Dedifferentiated amniotic fluid mesenchymal stem cell (primary cell): ENCODE results near the gene C12orf75.
"Not testable (repeated sequence)": the region's sequence is repeated elsewhere in the genome, so short reads cannot be mapped to it uniquely, and the experiment has no call there.

Experiments
- DNase-seq: peaks from one replicate; pipeline ENCODE4 v3.0.0-alpha.2; 2016; ENCODE audit errors: extremely low spot score

C12orf75 gene

DNA sequence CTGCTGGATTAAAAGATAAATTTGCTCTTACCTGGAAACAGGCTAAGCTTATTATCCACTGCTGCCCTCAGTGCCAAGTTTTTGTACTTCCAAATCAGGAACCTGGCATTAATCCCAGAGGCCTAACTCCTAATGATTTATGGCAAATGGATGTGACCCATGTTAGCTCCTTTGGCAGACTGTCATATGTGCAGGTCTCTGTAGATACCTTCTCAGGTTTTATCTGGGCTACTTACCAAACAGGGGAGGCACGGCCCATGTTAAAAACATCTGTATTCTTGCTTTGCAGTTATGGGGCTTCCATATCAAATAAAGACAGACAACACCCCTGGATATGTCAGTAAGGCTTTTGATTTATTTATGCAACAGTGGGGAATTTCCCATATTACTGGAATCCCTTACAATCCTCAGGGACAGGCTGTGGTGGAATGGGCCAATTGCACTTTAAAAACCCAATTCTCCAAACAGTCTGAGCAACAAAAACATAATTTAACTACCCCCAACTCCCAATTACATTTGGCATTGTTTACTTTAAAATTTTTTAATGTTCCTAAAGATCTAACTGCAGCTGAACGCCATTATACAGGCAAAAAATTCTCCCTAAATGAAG is 19.9 kb upstream of the C12orf75 start:
- not testable (repeated sequence) for DNase-seq

GRCh38 chr12:105311936-105312335 is 18.6 kb upstream of the C12orf75 start:
- not testable (repeated sequence) for DNase-seq

DNA sequence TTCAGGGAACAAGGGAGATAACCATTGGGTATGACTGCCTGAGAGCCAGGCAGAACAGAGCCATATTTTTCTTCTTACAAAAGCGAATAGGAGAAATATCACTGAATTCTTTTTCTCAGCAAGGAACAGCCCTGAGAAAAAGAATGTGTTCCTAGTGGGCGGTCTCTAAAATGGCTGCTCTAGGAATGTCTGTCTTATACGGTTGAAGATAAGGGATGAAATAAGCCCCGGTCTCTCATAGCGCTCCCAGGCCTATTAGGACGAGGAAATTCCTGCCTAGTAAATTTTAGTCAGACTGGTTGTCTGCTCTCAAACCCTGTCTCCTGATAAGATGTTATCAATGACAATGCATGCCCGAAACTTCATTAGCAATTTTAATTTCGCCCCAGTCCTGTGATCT is 16.7 kb upstream of the C12orf75 start:
- DNase-seq = not testable (repeated sequence)

DNA sequence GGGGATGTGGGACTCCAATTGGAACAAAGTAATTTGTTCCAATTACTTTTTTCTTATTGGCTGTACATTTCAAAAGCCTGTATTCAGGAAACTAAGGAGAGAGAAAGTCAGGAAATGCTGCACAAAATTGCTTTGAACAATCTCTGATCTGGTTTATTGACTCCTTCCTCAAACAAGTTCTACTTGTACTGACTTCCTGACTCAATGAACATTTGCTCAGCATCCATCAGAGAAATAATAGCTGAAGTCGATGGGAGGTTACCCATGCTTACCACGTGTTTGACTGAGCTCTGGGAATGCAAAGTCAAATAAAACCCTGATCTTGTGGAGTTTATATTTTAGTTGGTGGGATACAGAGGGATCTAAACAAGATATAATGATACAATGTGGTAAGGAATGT is 15.4 kb upstream of the C12orf75 start:
- no peak for DNase-seq

GRCh38 chr12:105315726-105316125 is 14.8 kb upstream of the C12orf75 start:
- no peak for DNase-seq

DNA sequence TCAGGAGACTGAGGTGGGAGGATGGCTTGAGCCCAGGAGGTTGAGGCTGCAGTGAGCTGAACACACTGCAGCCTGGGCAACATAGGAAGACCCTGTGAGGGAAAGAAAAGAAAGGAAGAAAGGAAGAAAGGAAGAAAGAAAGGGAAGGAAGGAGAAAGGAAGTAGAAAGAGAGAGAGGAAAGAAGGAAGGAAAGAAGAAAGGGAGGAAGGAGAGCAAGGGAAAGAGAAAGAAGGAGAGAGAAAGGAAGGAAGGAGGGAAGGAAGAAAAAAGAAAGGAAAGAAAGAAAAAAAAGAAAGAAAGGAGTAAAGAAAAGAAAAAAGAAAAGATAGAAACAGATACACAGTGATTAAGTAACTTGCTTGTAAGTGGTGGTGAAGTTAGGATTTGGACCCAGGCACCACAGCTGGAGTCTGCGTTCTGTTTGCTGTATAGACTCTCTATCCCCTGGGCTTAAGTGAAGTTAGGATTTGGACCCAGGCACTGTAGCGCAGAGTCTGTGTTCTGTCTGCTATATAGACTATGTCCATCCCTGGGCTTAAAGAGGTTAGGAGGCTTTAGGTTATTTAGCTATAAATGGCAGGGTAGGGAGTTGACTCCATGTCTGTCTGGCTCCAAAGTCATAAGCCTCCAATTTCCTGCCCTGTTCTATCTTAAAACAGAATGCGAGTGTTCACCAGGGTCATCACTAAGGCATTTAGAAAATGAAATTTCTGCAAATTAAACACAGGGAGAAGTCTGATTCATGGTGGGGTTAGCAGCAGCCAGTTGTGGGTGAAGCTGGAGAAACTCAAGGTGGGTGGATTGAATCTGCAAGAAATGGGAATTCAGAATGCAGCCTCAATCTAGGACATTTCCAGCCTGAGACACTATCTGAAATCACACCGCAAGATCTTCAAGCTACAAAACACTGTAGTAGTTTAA is 13.3 kb upstream of the C12orf75 start:
- DNase-seq = peak; percentile 58

DNA sequence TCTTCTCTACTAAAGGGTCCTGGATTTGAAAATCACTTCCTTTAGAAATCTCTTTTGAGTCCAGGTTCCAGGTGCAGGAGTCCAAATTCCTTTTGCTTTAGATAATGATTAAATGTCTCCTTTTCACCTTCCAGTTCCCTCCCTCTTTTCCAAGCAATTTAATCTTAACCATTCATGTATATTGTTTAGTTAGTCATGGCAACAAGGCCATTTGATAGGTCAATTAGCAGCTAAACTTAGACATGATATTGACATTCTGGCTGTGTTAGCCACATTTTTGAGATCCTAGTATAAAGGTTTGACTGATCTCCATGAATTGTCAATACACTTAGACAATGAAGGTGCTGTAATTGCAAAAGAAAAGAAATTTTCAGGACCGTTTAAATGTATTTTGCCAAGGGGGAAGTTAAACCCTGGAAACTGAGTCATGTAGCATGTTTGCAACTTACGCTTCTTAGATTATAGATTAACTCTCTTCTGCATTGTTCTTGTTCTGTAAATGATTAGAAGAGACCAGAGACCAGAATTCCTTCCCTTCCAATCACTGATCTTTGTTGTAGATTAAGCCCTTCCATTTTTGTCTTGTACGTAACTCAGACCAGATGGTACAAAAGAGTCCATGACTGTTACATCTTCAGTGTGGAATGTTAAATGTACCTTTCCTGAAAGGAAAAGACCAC is 12.4 kb upstream of the C12orf75 start:
- DNase-seq = no peak

DNA sequence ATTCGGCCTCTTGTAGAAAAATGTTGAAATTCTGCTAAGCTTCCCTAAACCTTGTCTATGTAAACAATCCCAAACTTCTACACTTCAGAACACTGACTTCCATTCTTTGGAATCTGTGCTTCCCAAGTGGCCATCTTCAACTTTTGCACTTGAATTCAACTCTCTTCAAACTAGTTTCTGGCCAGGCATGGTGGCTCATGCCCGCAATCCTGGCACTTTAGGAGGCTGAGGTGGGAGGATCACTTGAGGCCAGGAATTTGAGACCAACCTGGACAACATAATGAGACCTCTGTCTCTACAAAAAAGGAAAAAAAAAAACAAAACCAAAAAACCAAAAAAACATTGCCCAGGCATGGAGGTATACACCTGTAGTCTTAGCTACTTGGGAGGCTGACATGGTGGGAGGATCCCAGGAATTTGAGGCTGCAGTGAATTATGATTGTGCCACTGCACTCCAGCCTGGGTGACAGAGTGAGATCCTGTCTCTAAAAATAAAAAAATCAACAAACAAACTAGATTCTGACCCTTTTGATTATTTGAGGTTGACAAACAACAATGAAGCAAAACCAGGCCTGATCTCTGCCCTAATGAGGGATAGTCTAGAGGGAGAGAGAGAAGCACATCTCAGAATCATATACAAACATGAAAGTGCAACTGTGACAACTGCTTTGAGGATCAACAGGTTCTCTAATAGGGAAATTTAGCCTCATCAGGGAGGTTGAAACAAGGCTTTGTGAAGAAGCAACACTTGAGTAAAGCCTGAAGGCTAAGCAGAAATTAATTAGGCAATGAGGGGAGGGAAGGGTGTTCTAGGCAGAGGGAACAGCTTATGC is 11.6 kb upstream of the C12orf75 start:
- no peak for DNase-seq

DNA sequence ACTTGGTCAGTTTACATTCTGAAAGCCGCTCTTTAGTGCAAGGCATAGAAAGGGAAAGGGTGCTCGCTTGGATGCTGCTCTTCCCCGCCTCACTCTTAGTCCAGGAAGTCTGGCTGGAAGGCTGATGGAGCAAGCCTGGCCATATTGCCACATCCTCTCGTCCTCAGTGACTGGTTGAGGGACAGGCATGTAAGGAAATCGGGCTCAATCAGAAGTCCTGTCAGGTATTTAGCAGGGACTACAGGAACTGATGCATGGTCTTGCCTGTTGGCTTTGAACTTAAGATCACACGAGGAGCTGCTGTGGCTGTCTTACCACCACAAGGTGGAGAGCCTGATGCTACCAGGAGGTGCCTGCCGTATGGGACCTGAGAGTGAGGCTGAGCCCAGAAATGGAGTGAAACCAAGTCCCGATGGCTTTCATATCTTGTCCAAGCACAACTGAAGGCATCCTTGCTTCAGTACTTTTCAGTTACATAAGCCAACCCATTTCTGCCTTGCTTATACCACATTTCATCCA is 10.7 kb upstream of the C12orf75 start:
- DNase-seq = no peak

DNA sequence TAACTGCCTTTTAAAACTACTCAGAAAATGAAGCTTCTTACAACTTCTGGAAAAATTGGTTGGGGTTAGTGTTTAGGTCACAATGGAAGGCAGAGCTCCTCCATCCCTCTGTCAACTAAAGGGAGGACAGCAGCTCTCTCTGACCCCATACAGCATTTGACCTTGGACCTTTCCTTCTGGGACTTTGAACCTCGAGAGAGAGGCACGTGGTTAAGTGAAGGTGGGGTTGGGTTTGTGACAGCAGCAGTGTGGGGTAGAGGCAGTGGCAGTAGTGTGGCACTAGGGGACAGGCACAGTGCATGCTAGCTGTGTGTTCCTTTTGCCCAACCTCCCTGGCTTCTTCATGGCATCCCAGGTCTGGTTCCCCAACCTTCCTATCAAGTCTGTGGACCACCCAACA is 9.4 kb upstream of the C12orf75 start:
- DNase-seq = no peak

DNA sequence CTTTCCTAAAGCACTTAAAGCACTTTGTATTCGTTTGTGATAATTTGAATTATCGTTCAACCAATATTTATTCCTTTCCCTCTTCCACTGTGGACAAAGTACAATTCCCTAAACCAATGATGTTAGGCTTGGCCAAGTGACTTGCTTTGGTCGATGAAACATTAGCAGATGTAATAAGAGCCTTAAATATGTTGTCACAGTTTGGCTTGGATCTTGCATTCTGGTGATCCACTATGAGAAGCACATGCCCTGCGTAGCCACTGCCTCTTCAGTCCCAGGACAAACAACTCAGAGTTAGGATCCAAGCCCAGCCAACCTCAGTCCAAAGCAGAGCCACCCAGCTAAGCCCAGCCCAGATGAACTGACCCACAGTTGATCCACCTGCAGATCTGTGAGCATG is 8.4 kb upstream of the C12orf75 start:
- peak; percentile 84 for DNase-seq

GRCh38 chr12:105324704-105325103 is 5.8 kb upstream of the C12orf75 start:
- DNase-seq = no peak

DNA sequence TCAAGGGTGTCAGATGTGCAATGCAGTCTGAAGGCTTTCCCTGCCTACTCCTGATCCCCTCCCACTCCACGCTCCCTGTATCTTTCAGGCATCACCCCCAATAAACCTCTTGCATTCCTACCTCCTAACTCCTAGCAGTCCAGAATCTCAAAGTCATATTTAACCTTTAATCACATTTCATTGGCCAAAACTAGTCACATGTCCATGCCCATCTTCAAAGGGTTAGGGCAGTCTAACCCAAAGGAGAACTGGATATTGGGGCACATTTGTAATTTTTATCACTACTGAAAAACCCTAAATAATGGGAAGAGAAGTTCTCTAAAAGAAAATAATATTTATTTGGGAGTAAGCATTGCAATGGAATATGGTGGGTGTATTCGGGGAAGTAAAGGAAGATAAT is 5.4 kb upstream of the C12orf75 start:
- DNase-seq = no peak

DNA sequence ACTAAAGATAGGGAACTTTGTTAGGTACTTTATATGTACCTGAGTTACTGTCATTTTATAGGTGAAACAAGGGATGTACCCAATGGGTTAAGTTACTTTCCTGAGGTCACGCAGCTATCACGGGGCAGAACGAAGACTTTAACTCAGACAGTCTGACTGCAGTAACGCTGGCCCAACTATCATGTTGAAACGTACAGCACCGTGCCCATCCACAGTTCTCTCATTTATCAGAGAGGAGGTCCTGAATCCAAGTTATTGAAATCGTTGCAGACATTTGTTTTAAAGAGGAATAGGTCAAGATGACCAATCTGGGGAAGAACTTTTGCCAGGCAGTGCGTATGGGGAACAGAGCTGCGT is 587 bp upstream of the C12orf75 start:
- DNase-seq = no peak

GRCh38 chr12:105330931-105331804 is 677 bp downstream of the C12orf75 start:
- no peak for DNase-seq

- no peak for DNase-seq
These were observed 1.3 kb downstream of the C12orf75 start for GRCh38 chr12:105331805-105332251.

DNA sequence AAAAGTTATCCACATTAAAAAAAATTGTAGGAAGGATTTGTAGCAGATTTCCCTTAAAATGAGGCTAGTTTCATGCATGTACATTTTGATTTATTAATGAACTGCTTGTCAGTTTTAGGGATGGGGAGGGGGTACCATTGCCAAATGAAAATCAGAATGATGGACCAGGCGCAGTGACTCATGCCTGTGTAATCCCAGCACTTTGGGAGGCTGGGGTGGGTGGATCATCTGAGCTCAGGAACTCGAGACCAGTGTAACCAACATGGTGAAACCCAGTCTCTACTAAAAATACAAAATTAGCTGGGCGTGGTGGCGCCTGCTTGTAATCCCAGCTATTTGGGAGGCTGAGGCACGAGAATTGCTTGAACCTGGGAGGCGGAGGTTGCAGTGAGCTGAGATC is 1.8 kb downstream of the C12orf75 start:
- DNase-seq = not testable (repeated sequence)

DNA sequence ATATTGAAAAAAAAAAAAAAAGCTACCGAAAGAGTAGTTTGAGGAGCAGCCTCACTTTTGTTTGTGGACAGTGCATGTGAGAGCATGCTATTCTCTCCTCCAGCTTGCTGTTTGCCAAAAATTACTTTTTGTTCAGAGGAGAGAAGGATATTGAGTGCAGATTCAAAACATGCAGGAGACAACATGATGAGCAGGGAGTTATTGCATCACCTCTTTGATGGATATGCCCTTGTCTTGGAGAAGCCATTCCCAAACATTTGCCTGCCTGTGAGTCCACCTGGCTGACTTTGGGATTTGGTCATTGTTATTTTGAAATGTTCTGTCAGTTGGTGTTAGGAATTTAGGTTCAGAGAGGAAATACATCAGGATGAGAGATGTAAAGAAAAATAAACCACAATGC is 2.4 kb downstream of the C12orf75 start:
- no peak for DNase-seq

- no peak for DNase-seq
These were observed 3.5 kb downstream of the C12orf75 start for GRCh38 chr12:105334001-105334400.

DNA sequence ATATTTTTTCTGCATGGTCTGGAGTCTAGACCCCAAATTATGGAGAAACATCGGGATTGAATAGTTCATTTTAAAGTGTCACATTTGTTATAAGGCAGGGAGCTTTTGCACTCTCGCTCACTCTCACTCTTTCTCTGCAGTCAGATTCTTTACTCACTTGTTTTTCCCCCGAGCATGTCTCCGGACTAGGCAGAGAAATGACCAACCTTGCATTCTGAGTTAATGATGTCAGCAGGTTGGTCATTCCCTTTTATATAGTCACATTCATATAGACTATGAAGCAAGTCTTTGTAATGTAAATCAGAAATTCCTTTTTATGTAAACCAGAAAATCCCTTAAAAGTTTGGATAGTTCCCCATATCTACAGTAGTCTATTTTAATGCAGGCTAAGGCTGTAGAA is 4.1 kb downstream of the C12orf75 start:
- peak; percentile 62 for DNase-seq

GRCh38 chr12:105335856-105336255 is 5.4 kb downstream of the C12orf75 start:
- DNase-seq = no peak
